ENCODE results near the gene TANC1. TPM values are rescaled to one million over a fixed set of nuclear protein-coding genes. Genes with fewer than 3 reads are reported as not detected.
A peak's percentile ranks its signal among the peaks of the same experiment; 100 is the strongest.

Gene TANC1
- total RNA-seq, 2 donors from 2014 or later = 70.1 to 86.1 TPM

DNA sequence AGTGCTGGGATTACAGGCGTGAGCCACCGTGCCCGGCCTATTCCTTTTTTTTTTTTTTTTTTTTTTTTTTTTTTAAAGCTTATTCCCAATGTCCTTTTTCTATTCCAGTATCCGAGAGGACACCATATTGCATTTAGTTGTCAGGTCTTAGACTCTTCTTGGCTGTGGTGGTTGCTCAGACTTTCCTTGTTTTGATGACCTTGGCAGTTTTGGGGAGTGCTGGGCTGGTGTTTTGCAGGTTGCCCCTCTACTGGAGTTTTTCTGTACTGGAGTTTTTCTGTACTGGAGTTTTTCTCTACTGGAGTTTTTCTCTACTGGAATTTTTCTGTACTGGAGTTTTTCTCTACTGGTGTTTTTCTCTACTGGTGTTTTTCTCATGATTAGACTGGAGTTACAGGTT, 149.2 kb downstream of the TANC1 start:
- ATAC-seq (ENCODE audit: insufficient number of reproducible peaks, low FRiP score, low read depth) (no peak), DNase-seq (ENCODE audit: low spot score) (no peak)
- no peak overlapping the region for H3K27ac ChIP-seq
- TF ChIP-seq, protein P1, sequence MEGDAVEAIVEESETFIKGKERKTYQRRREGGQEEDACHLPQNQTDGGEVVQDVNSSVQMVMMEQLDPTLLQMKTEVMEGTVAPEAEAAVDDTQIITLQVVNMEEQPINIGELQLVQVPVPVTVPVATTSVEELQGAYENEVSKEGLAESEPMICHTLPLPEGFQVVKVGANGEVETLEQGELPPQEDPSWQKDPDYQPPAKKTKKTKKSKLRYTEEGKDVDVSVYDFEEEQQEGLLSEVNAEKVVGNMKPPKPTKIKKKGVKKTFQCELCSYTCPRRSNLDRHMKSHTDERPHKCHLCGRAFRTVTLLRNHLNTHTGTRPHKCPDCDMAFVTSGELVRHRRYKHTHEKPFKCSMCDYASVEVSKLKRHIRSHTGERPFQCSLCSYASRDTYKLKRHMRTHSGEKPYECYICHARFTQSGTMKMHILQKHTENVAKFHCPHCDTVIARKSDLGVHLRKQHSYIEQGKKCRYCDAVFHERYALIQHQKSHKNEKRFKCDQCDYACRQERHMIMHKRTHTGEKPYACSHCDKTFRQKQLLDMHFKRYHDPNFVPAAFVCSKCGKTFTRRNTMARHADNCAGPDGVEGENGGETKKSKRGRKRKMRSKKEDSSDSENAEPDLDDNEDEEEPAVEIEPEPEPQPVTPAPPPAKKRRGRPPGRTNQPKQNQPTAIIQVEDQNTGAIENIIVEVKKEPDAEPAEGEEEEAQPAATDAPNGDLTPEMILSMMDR (IDR thresholded peaks at IDR 0.05) = no peak
- H3K4me3 ChIP-seq = no peak overlapping the region
- H3K27me3 ChIP-seq (replicated peaks; ENCODE audit: insufficient read depth) = no peaks in the 10 kb centered on the region
- H3K4me1 ChIP-seq (ENCODE audit: control insufficient read depth in 1 of 2, low read depth in 2 of 2) = peaks cover 0 to 27% of the 10 kb centered on the region in 2 donors
- H3K9me3 ChIP-seq = no peaks in the 10 kb centered on the region
- no peaks in the 10 kb centered on the region for H3K36me3 ChIP-seq

DNA sequence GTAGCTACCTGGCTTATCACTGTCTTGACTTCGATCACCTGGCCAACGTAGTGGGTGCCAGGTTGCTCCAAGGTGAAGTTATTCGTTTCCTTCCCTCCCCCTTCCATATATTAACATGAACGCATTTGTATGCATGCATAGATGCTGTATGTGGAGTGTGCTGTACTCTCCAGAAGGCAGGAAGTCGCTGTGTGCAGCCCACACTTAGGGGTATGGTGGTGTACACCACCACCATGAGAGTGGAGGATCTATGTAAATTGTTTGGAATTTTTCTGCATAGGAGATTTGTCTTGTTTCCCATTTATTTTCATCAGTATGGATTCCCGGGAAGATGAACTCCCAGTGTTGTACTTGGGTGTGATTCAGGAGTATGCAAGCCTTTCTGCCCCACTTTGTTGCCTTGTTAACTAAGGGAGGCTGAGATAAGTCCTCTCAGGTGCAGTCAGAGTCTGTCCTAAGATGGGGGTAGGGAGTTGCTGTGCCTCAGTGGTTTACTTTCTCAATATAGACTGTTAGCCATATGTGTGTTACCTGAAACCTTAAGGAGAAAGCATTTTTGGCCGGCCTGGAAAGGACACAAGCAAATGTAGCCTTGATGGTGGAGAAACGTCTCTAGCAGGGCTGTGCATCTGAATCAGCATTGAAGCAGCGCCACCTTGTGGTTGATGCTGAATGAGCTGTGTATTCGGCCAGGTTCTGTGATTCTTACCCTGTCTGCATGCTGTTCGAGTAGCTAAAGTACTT, 149.8 kb downstream of the TANC1 start:
- peak; percentile 65 for DNase-seq (ENCODE audit: low spot score)

DNA sequence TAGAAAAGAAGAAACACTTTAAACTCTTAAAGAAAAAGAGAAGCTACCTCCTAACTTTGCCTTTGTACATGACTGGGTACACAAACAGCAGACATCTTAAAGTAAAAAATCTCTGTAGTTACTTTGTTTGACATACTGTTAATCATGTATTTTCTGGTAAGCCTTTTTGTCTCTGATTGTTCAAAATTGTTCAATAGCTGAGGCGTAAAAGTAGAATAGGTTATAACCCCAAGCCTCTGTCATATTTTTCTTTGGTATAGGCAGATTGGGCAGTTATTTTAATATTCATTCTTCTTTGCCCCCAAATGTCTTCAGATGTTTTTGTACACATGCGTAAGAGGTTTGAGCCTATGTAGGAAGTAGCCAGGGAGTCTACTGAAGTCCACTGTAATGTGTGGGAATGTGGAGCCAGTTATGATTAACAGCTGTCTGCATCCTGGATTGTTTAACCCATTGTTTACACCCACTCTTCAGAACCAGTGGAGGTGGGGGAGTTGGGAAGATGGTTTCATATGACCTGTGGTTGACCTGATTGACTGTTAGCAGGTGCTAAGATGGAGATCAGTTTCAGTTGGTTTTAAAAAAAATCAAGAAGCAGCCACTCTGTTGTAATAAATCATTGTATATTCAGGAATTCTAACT, 150.5 kb downstream of the TANC1 start:
- Histone ChIP-seq H3K27me3 (replicated peaks; ENCODE audit: insufficient read depth) (no peaks in the 10 kb centered on the region), H3K9me3 (no peaks in the 10 kb centered on the region), H3K36me3 (no peaks in the 10 kb centered on the region), H3K4me1 (ENCODE audit: control insufficient read depth in 1 of 2, low read depth in 2 of 2) (peaks cover 2 to 31% of the 10 kb centered on the region in 2 donors), H3K4me3 (no peak overlapping the region), H3K27ac (no peak overlapping the region)
- ATAC-seq (ENCODE audit: insufficient number of reproducible peaks, low FRiP score, low read depth) = no peak
- DNase-seq (ENCODE audit: low spot score) = no peak
- TF ChIP-seq, protein P1 (IDR thresholded peaks at IDR 0.05) = no peak

More for the DNA sequence above, 149.8 kb downstream of the TANC1 start:
- H3K27ac ChIP-seq = no peak overlapping the region
- no peaks in the 10 kb centered on the region for H3K9me3 ChIP-seq
- peak; percentile 91 for ATAC-seq (ENCODE audit: insufficient number of reproducible peaks, low FRiP score, low read depth)
- no peak overlapping the region for H3K4me3 ChIP-seq
- TF ChIP-seq, protein P1 (IDR thresholded peaks at IDR 0.05) = peak; percentile 91
- H3K36me3 ChIP-seq = no peaks in the 10 kb centered on the region
- H3K27me3 ChIP-seq (replicated peaks; ENCODE audit: insufficient read depth) = no peaks in the 10 kb centered on the region
- peaks cover 0 to 27% of the 10 kb centered on the region in 2 donors for H3K4me1 ChIP-seq (ENCODE audit: control insufficient read depth in 1 of 2, low read depth in 2 of 2)

DNA sequence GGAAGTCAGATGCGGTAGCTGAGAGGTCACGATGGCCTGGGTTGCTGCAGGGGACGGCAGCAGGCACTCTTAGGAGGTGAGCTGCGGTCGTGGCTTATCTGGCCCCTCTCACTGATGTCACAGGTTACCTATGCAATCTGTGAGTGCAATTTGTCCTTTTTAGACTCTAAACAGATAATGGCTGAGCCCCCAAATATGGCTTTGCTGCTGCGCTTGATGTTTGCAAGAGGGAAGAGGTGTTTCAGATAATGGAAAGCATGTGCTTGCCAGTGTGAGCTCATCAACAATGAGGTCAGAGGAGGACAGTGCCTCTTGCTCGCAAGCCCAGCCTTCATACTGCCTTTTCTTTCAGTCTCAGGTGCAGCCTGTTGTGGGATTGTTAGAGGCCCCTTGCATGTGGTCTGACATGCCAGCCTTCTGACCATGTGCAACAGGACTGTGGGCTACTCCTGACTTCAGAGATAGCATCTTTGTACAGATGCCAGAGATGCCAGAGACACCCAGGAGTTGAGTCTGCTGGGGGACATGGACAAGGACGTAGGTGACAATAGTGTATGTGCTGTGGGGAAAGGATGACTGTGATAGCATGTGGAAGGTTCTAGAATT, 151.3 kb downstream of the TANC1 start:
- no peaks in the 10 kb centered on the region for H3K27me3 ChIP-seq (replicated peaks; ENCODE audit: insufficient read depth)
- ATAC-seq (ENCODE audit: insufficient number of reproducible peaks, low FRiP score, low read depth) = no peak
- H3K4me3 ChIP-seq = no peak overlapping the region
- TF ChIP-seq, protein P1 (IDR thresholded peaks at IDR 0.05) = no peak
- no peaks in the 10 kb centered on the region for H3K36me3 ChIP-seq
- no peak for DNase-seq (ENCODE audit: low spot score)
- H3K27ac ChIP-seq = no peak overlapping the region
- H3K4me1 ChIP-seq (ENCODE audit: control insufficient read depth in 1 of 2, low read depth in 2 of 2) = peaks cover 9 to 39% of the 10 kb centered on the region in 2 donors
- no peaks in the 10 kb centered on the region for H3K9me3 ChIP-seq

DNA sequence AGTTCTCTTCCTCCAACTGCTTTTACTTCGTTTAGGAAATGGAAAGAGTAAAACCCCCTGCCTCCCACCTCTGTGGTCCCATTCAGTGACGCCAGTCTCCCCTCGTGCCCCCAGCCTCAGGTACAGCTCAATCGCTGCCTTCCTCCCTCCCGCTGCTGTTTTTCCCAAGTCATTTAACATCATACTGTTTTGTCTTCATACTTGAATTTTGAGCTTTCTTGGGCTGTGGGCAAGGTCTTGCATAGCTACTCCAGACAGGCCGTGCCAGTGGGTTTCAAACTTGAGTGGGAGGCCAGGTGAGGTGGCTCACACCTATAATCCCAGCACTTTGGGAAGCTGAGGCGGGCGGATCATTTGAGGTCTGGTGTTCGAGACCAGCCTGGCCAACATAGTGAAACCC, 155.3 kb downstream of the TANC1 start:
- Histone ChIP-seq H3K4me3 (no peak overlapping the region), H3K27me3 (replicated peaks; ENCODE audit: insufficient read depth) (no peaks in the 10 kb centered on the region), H3K27ac (peak overlapping the region in 1 of 2 donors; percentile 48), H3K36me3 (no peaks in the 10 kb centered on the region), H3K9me3 (no peaks in the 10 kb centered on the region), H3K4me1 (ENCODE audit: control insufficient read depth in 1 of 2, low read depth in 2 of 2) (peaks cover 14 to 37% of the 10 kb centered on the region in 2 donors)
- TF ChIP-seq, protein P1 (IDR thresholded peaks at IDR 0.05) = no peak
- ATAC-seq (ENCODE audit: insufficient number of reproducible peaks, low FRiP score, low read depth) (no peak), DNase-seq (ENCODE audit: low spot score) (no peak)

Data from thoracic aorta (tissue), 2 donors.